Activated B cell treated with CpG ODN at 0.5 μM for 24 hours (primary cell): ENCODE results near the gene RBMS1. TPM values are rescaled to one million over a fixed set of nuclear protein-coding genes. Genes with fewer than 3 reads are reported as not detected.

Source experiments
- ATAC-seq: fragments of 200-7000 bp; cut with Tn5 transposase; one replicate; pipeline ENCODE4 v1.10.0; 2021; ENCODE audit warnings: low read depth, mild to moderate bottlenecking, moderate library complexity
- CTCF ChIA-PET: fragments of 350-600 bp; sonication (Branson Sonifier 250); formaldehyde crosslinking; loops from one replicate; lab custom pipeline; 2021; ENCODE audit warnings: antibody characterized with exemption; lab: Charles Lee
- POLR2A ChIA-PET: fragments of 350-600 bp; sonication (Branson Sonifier 250); formaldehyde crosslinking; loops from one replicate; lab custom pipeline; 2021; ENCODE audit warnings: antibody characterized with exemption; lab: Charles Lee
- DNase-seq: peaks from one replicate; pipeline ENCODE4 v3.0.0; 2022
- H3K27ac Mint-ChIP-seq: one replicate; pipeline ENCODE4 v1.8.0; 2020; ENCODE audit warnings: mixed read lengths
- H3K27me3 Mint-ChIP-seq: one replicate; pipeline ENCODE4 v1.8.0; 2021; ENCODE audit warnings: mixed read lengths
- H3K36me3 Mint-ChIP-seq: one replicate; pipeline ENCODE4 v1.8.0; 2021; ENCODE audit warnings: low read depth, mixed read lengths
- H3K4me1 Mint-ChIP-seq: one replicate; pipeline ENCODE4 v1.8.0; 2021; ENCODE audit warnings: mixed read lengths
- H3K4me3 Mint-ChIP-seq: one replicate; pipeline ENCODE4 v1.8.0; 2020; ENCODE audit warnings: mild to moderate bottlenecking, mixed read lengths
- H3K9me3 Mint-ChIP-seq: one replicate; pipeline ENCODE4 v1.8.0; 2020; ENCODE audit warnings: mixed read lengths
- CTCF ChIP-seq: fragments of 200-600 bp; IDR thresholded peaks from one replicate; pipeline ENCODE4 v1.8.0; 2022; ENCODE audit warnings: antibody characterized with exemption, mild to moderate bottlenecking
- intact Hi-C: fragments of 100-400 bp; cut with micrococcal nuclease; formaldehyde crosslinking; loops from one replicate; pipeline ENCODE4 v1.15.1; 2024
- total RNA-seq: library from RNA; stranded (reverse); gene quantifications from 2 replicates; pipeline ENCODE4 v1.2.3, GENCODE V29; 2022

Gene RBMS1
- total RNA-seq, 1 donor from 2014 or later = 30.9 TPM

GRCh38 chr2:160308476-160308875 lies 185.1 kb downstream of the RBMS1 start:
- Mint-ChIP-seq H3K4me1 (no peaks in the 10 kb centered on the region), H3K27me3 (no peaks in the 10 kb centered on the region), H3K36me3 (peaks cover 63% of the 10 kb centered on the region), H3K27ac (no peak overlapping the region), H3K4me3 (no peak overlapping the region), H3K9me3 (no peaks in the 10 kb centered on the region)
- ChIA-PET CTCF (no interaction called here), POLR2A (no interaction called here)
- TF ChIP-seq CTCF = no peak
- DNase-seq (no peak), ATAC-seq (no peak)
- intact Hi-C loops = no loop called here

- intact Hi-C loops = no loop called here
- Mint-ChIP-seq H3K4me3 (no peak overlapping the region), H3K27ac (no peak overlapping the region), H3K9me3 (no peaks in the 10 kb centered on the region), H3K27me3 (no peaks in the 10 kb centered on the region), H3K36me3 (peaks cover 63% of the 10 kb centered on the region), H3K4me1 (no peaks in the 10 kb centered on the region)
- no peak for TF ChIP-seq CTCF
- ATAC-seq (no peak), DNase-seq (no peak)
- CTCF ChIA-PET = interaction anchor here (0.6 kb wide), 1 partner anchor 688 kb away, joined by 3 read pairs; no protein-coding TSS in a partner anchor
- POLR2A ChIA-PET = interaction anchor here (0.7 kb wide), 1 partner anchor 36 kb away, joined by 7 read pairs; no protein-coding TSS in a partner anchor
Observed at GRCh38 chr2:160306985-160307384, 186.6 kb downstream of the RBMS1 start.

GRCh38 chr2:160305081-160305750 lies 188.4 kb downstream of the RBMS1 start:
- no peak for TF ChIP-seq CTCF
- Mint-ChIP-seq H3K27ac (no peak overlapping the region), H3K36me3 (peaks cover 61% of the 10 kb centered on the region), H3K4me1 (no peaks in the 10 kb centered on the region), H3K4me3 (no peak overlapping the region), H3K27me3 (no peaks in the 10 kb centered on the region), H3K9me3 (no peaks in the 10 kb centered on the region)
- POLR2A ChIA-PET = interaction anchor here (0.6 kb wide), 1 partner anchor 233 kb away, joined by 5 read pairs; no protein-coding TSS in a partner anchor
- DNase-seq = no peak
- no peak for ATAC-seq
- intact Hi-C loops = no loop called here
- CTCF ChIA-PET = interaction anchor here (1.2 to 1.4 kb wide), 2 partner anchors 19 to 690 kb away, joined by 3 read pairs; no protein-coding TSS in a partner anchor

- H3K9me3 Mint-ChIP-seq = no peaks in the 10 kb centered on the region
- ATAC-seq (no peak), DNase-seq (no peak)
- no peaks in the 10 kb centered on the region for H3K4me1 Mint-ChIP-seq
- CTCF ChIA-PET = interaction anchor here (1.0 kb wide), 1 partner anchor 21 kb away, joined by 3 read pairs; no protein-coding TSS in a partner anchor
- TF ChIP-seq CTCF = no peak
- intact Hi-C loops = no loop called here
- POLR2A ChIA-PET = no interaction called here
- no peak overlapping the region for H3K4me3 Mint-ChIP-seq
- no peak overlapping the region for H3K27ac Mint-ChIP-seq
- no peaks in the 10 kb centered on the region for H3K27me3 Mint-ChIP-seq
- H3K36me3 Mint-ChIP-seq = peaks cover 64% of the 10 kb centered on the region
Observed at GRCh38 chr2:160303527-160303926, 190.1 kb downstream of the RBMS1 start.

- TF ChIP-seq CTCF = no peak
- Mint-ChIP-seq H3K9me3 (no peaks in the 10 kb centered on the region), H3K27ac (no peak overlapping the region), H3K4me3 (no peak overlapping the region), H3K27me3 (no peaks in the 10 kb centered on the region), H3K36me3 (peaks cover 65% of the 10 kb centered on the region), H3K4me1 (no peaks in the 10 kb centered on the region)
- ChIA-PET POLR2A (no interaction called here), CTCF (interaction anchor here (1.0 kb wide), 1 partner anchor 21 kb away, joined by 3 read pairs; no protein-coding TSS in a partner anchor)
- ATAC-seq (no peak), DNase-seq (no peak)
- intact Hi-C loops = no loop called here
Observed at GRCh38 chr2:160303076-160303475, 190.5 kb downstream of the RBMS1 start.
